Medulla oblongata (tissue), 1 donor: ENCODE results near the gene CLPTM1.
"Not testable (repeated sequence)": the region's sequence is repeated elsewhere in the genome, so short reads cannot be mapped to it uniquely, and the experiment has no call there.

Experiments used
- DNase-seq: peaks from one replicate; pipeline ENCODE4 v3.0.0-alpha.2; 2015; ENCODE audit errors: extremely low spot score

Gene CLPTM1

GRCh38 chr19:44975444-44975843 lies 20.3 kb downstream of the CLPTM1 start:
- DNase-seq, result no peak

GRCh38 chr19:44984005-44984404 lies 28.8 kb downstream of the CLPTM1 start:
- no peak for DNase-seq

GRCh38 chr19:44985445-44985844 lies 30.3 kb downstream of the CLPTM1 start:
- no peak for DNase-seq

- no peak for DNase-seq
Measured at GRCh38 chr19:44986389-44986788, 31.2 kb downstream of the CLPTM1 start.

- DNase-seq, result no peak
Measured at GRCh38 chr19:44987148-44987675, 32.0 kb downstream of the CLPTM1 start.

GRCh38 chr19:44988273-44988672 lies 33.1 kb downstream of the CLPTM1 start:
- no peak for DNase-seq

GRCh38 chr19:44988896-44989556 lies 33.8 kb downstream of the CLPTM1 start:
- DNase-seq, result peak; percentile 69

- no peak for DNase-seq
Measured at GRCh38 chr19:44990459-44990858, 35.3 kb downstream of the CLPTM1 start.

GRCh38 chr19:44990966-44991365 lies 35.8 kb downstream of the CLPTM1 start:
- no peak for DNase-seq

- DNase-seq, result no peak
Measured at GRCh38 chr19:44992336-44993163, 37.4 kb downstream of the CLPTM1 start.

- no peak for DNase-seq
Measured at GRCh38 chr19:44993526-44993925, 38.3 kb downstream of the CLPTM1 start.

- DNase-seq, result no peak
Measured at GRCh38 chr19:44993926-44994537, 38.9 kb downstream of the CLPTM1 start.

- no peak for DNase-seq
Measured at GRCh38 chr19:44998025-44998424, 42.8 kb downstream of the CLPTM1 start.

GRCh38 chr19:44999131-44999925 lies 44.1 kb downstream of the CLPTM1 start:
- DNase-seq, result not testable (repeated sequence)

- DNase-seq, result not testable (repeated sequence)
Measured at GRCh38 chr19:45000665-45001064, 45.5 kb downstream of the CLPTM1 start.

- DNase-seq, result peak; percentile 93
Measured at GRCh38 chr19:45001087-45001739, 46.0 kb downstream of the CLPTM1 start, which contains the start of gene RELB. TSS of gene RELB (plus strand) at chr19:45001464. CDS start at chr19:45001580, 116 bp downstream.

- DNase-seq, result no peak
Measured at GRCh38 chr19:45003485-45003884, 48.3 kb downstream of the CLPTM1 start.

GRCh38 chr19:45005787-45006186 lies 50.6 kb downstream of the CLPTM1 start:
- DNase-seq, result no peak

- no peak for DNase-seq
Measured at GRCh38 chr19:45008552-45008951, 53.4 kb downstream of the CLPTM1 start.

- no peak for DNase-seq
Measured at GRCh38 chr19:45009625-45010255, 54.6 kb downstream of the CLPTM1 start.

GRCh38 chr19:45010306-45010705 lies 55.1 kb downstream of the CLPTM1 start:
- no peak for DNase-seq
